Measurements from ENCODE around the gene CD4.

DNA sequence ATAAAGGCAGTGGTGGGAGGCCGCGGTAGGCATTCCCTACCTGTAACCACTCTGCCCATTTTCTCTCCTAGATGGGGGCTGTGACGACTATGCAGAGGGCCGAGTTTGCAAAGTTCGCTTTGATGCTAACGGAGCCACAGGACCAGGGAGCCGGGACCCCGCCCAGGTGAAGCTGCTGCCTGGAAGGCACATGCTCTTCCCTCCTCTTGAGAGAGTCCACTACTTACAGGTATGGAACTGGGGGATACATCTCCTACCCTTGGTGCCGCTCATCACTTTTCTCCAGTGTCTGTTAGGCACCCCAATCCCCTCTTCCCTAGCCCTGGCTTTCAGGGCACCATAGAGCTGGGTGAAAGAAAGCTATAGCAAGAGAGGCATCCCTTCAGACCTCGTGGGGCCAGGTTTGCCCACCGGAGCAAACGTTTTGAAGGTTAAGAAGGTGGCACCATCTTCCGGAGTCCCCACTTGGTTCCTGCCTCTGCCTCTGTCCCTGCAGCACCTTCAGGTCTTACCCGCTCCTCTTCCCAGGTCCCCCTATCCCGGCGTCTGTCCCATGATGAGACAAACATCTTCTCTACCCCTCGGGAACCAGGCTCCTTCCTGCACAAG lies 36.9 kb downstream of the CD4 start:
- TF ChIP-seq, protein P1, sequence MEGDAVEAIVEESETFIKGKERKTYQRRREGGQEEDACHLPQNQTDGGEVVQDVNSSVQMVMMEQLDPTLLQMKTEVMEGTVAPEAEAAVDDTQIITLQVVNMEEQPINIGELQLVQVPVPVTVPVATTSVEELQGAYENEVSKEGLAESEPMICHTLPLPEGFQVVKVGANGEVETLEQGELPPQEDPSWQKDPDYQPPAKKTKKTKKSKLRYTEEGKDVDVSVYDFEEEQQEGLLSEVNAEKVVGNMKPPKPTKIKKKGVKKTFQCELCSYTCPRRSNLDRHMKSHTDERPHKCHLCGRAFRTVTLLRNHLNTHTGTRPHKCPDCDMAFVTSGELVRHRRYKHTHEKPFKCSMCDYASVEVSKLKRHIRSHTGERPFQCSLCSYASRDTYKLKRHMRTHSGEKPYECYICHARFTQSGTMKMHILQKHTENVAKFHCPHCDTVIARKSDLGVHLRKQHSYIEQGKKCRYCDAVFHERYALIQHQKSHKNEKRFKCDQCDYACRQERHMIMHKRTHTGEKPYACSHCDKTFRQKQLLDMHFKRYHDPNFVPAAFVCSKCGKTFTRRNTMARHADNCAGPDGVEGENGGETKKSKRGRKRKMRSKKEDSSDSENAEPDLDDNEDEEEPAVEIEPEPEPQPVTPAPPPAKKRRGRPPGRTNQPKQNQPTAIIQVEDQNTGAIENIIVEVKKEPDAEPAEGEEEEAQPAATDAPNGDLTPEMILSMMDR (tag by site-specific recombination; IDR thresholded peaks at IDR 0.05), result no peak
- TF ChIP-seq, protein P2, sequence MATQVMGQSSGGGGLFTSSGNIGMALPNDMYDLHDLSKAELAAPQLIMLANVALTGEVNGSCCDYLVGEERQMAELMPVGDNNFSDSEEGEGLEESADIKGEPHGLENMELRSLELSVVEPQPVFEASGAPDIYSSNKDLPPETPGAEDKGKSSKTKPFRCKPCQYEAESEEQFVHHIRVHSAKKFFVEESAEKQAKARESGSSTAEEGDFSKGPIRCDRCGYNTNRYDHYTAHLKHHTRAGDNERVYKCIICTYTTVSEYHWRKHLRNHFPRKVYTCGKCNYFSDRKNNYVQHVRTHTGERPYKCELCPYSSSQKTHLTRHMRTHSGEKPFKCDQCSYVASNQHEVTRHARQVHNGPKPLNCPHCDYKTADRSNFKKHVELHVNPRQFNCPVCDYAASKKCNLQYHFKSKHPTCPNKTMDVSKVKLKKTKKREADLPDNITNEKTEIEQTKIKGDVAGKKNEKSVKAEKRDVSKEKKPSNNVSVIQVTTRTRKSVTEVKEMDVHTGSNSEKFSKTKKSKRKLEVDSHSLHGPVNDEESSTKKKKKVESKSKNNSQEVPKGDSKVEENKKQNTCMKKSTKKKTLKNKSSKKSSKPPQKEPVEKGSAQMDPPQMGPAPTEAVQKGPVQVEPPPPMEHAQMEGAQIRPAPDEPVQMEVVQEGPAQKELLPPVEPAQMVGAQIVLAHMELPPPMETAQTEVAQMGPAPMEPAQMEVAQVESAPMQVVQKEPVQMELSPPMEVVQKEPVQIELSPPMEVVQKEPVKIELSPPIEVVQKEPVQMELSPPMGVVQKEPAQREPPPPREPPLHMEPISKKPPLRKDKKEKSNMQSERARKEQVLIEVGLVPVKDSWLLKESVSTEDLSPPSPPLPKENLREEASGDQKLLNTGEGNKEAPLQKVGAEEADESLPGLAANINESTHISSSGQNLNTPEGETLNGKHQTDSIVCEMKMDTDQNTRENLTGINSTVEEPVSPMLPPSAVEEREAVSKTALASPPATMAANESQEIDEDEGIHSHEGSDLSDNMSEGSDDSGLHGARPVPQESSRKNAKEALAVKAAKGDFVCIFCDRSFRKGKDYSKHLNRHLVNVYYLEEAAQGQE (tag by site-specific recombination; IDR thresholded peaks at IDR 0.05), result no peak
- TF ChIP-seq, protein P3, sequence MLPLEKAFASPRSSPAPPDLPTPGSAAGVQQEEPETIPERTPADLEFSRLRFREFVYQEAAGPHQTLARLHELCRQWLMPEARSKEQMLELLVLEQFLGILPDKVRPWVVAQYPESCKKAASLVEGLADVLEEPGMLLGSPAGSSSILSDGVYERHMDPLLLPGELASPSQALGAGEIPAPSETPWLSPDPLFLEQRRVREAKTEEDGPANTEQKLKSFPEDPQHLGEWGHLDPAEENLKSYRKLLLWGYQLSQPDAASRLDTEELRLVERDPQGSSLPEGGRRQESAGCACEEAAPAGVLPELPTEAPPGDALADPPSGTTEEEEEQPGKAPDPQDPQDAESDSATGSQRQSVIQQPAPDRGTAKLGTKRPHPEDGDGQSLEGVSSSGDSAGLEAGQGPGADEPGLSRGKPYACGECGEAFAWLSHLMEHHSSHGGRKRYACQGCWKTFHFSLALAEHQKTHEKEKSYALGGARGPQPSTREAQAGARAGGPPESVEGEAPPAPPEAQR (tag by site-specific recombination; IDR thresholded peaks at IDR 0.05), result no peak
- TF ChIP-seq KLF10 (tag by site-specific recombination; IDR thresholded peaks at IDR 0.05), result no peak
- no peak for TF ChIP-seq RBAK (tag by site-specific recombination; IDR thresholded peaks at IDR 0.05)
- no peak for TF ChIP-seq YY1 (tag by site-specific recombination; IDR thresholded peaks at IDR 0.05)
- no peak for TF ChIP-seq ZNF501 (tag by site-specific recombination; IDR thresholded peaks at IDR 0.05)
- no peak for TF ChIP-seq ZNF302 (tag by site-specific recombination; IDR thresholded peaks at IDR 0.05; ENCODE audit: low read depth)
- no peak for TF ChIP-seq ZNF274 (IDR thresholded peaks at IDR 0.05; ENCODE audit: low read length)
- no peak for TF ChIP-seq ZNF274 (tag by site-specific recombination; IDR thresholded peaks at IDR 0.05; ENCODE audit: borderline replicate concordance)
- no peak for TF ChIP-seq SETDB1 (IDR thresholded peaks at IDR 0.05; ENCODE audit: insufficient read length, low read length)
- TF ChIP-seq MYNN (tag by site-specific recombination; IDR thresholded peaks at IDR 0.05; ENCODE audit: borderline replicate concordance), result no peak
- TF ChIP-seq KLF9 (tag by site-specific recombination; IDR thresholded peaks at IDR 0.05; ENCODE audit: low read depth), result no peak
- TF ChIP-seq ZBTB1 (tag by site-specific recombination; IDR thresholded peaks at IDR 0.05), result no peak
- TF ChIP-seq ZNF146 (tag by site-specific recombination; IDR thresholded peaks at IDR 0.05), result no peak
